GM18909 (cell line): ENCODE data around the gene GALNT18.
"Not testable (repeated sequence)": the region's sequence is repeated elsewhere in the genome, so short reads cannot be mapped to it uniquely, and the experiment has no call there.

Source experiments
- ATAC-seq: cut with Tn5 transposase; IDR thresholded peaks from one replicate; pipeline ENCODE4 v1.9.1; 2021; ENCODE audit warnings: mild to moderate bottlenecking; ENCODE audit not compliant: unreplicated experiment, poor library complexity

GALNT18 gene

GRCh38 chr11:11476499-11476898, 145.3 kb downstream of the GALNT18 start:
- ATAC-seq, result no peak

- no peak for ATAC-seq
Measured at GRCh38 chr11:11472106-11472505, 149.7 kb downstream of the GALNT18 start.

GRCh38 chr11:11471201-11471600, 150.6 kb downstream of the GALNT18 start:
- no peak for ATAC-seq

- no peak for ATAC-seq
Measured at GRCh38 chr11:11468954-11469353, 152.9 kb downstream of the GALNT18 start.

- no peak for ATAC-seq
Measured at GRCh38 chr11:11467312-11467711, 154.5 kb downstream of the GALNT18 start.

GRCh38 chr11:11464555-11464954, 157.2 kb downstream of the GALNT18 start:
- ATAC-seq, result no peak

GRCh38 chr11:11463405-11463804, 158.4 kb downstream of the GALNT18 start:
- ATAC-seq, result no peak

GRCh38 chr11:11461473-11461872, 160.3 kb downstream of the GALNT18 start:
- ATAC-seq, result no peak

- no peak for ATAC-seq
Measured at GRCh38 chr11:11459578-11459977, 162.2 kb downstream of the GALNT18 start.

- ATAC-seq, result no peak
Measured at GRCh38 chr11:11458485-11458884, 163.3 kb downstream of the GALNT18 start.

GRCh38 chr11:11458001-11458400, 163.8 kb downstream of the GALNT18 start:
- no peak for ATAC-seq

- ATAC-seq, result no peak
Measured at GRCh38 chr11:11456866-11457265, 164.9 kb downstream of the GALNT18 start.

GRCh38 chr11:11454671-11455223, 167.1 kb downstream of the GALNT18 start:
- ATAC-seq, result no peak

- peak; percentile 96 for ATAC-seq
Measured at GRCh38 chr11:11451501-11452005, 170.3 kb downstream of the GALNT18 start.

GRCh38 chr11:11450744-11451362, 171.0 kb downstream of the GALNT18 start:
- ATAC-seq, result no peak

GRCh38 chr11:11449327-11449726, 172.5 kb downstream of the GALNT18 start:
- no peak for ATAC-seq

- no peak for ATAC-seq
Measured at GRCh38 chr11:11448626-11449025, 173.2 kb downstream of the GALNT18 start.

GRCh38 chr11:11447601-11448000, 174.2 kb downstream of the GALNT18 start:
- ATAC-seq, result not testable (repeated sequence)

GRCh38 chr11:11446967-11447366, 174.8 kb downstream of the GALNT18 start:
- no peak for ATAC-seq

GRCh38 chr11:11446564-11446963, 175.2 kb downstream of the GALNT18 start:
- ATAC-seq, result no peak

- no peak for ATAC-seq
Measured at GRCh38 chr11:11445441-11446185, 176.2 kb downstream of the GALNT18 start.

- ATAC-seq, result no peak
Measured at GRCh38 chr11:11444804-11445131, 177.0 kb downstream of the GALNT18 start.
